HepG2 (cell line): ENCODE data around the gene SUN5. TPM values are rescaled to one million over a fixed set of nuclear protein-coding genes. Genes with fewer than 3 reads are reported as not detected.

Experiments used
- ADNP ChIP-seq: sonication (generic); formaldehyde crosslinking; IDR thresholded peaks from 2 replicates; pipeline ENCODE4 v1.4.0; 2020; ENCODE audit warnings: missing genetic modification reagents
- ARNT ChIP-seq: fragments of 450-650 bp; IDR thresholded peaks from 2 replicates; pipeline ENCODE4 v1.6.1; 2017
- CBX2 ChIP-seq, 2 experiments: fragments of 200-600 bp in 1 of 2; sonication (generic); formaldehyde crosslinking in 1 of 2; IDR thresholded peaks; 2 replicates each; pipeline versions ENCODE4 v1.7.0 to v1.8.1; 2018 to 2022; ENCODE audit warnings: low read depth in 2 of 2, low read length in 1 of 2, mild to moderate bottlenecking in 1 of 2, missing genetic modification reagents in 1 of 2
- CHD4 ChIP-seq: fragments of 200-600 bp; sonication (generic); IDR thresholded peaks from 2 replicates; pipeline ENCODE4 v1.7.0; 2017; ENCODE audit warnings: mild to moderate bottlenecking, low read length, borderline replicate concordance
- EED ChIP-seq: sonication (generic); formaldehyde crosslinking; IDR thresholded peaks from 2 replicates; pipeline ENCODE4 v1.5.0; 2020; ENCODE audit warnings: mild to moderate bottlenecking, missing genetic modification reagents
- GABPA ChIP-seq, 2 experiments: IDR thresholded peaks; 2 replicates each; pipeline ENCODE4 v1.6.1; 2011 to 2016; ENCODE audit warnings: low read depth in 2 of 2, low read length in 1 of 2, missing biosample characterization in 1 of 2, missing genetic modification characterization in 1 of 2
- HNF4G ChIP-seq, 2 experiments: sonication (generic) in 1 of 2; formaldehyde crosslinking in 1 of 2; IDR thresholded peaks; 2 replicates each; pipeline versions ENCODE4 v1.4.0 to v1.6.1; 2011 to 2020; ENCODE audit warnings: borderline replicate concordance in 2 of 2, low read depth in 2 of 2, mild to moderate bottlenecking in 2 of 2, low read length in 1 of 2, missing genetic modification reagents in 1 of 2, moderate library complexity in 1 of 2
- HNRNPUL1 ChIP-seq: fragments of 200-400 bp; formaldehyde crosslinking; IDR thresholded peaks from 2 replicates; pipeline ENCODE4 v1.6.1; 2017; ENCODE audit warnings: low read depth, mild to moderate bottlenecking, low read length, moderate library complexity
- MAF1 ChIP-seq: sonication (generic); formaldehyde crosslinking; IDR thresholded peaks from 2 replicates; pipeline ENCODE4 v1.5.0; 2020; ENCODE audit warnings: missing genetic modification reagents, borderline replicate concordance
- NCOA1 ChIP-seq: sonication (generic); formaldehyde crosslinking; IDR thresholded peaks from 2 replicates; pipeline ENCODE4 v1.9.0; 2021; ENCODE audit warnings: missing genetic modification reagents
- RELA ChIP-seq: sonication (generic); formaldehyde crosslinking; IDR thresholded peaks from 2 replicates; pipeline ENCODE4 v1.4.0; 2020; ENCODE audit warnings: missing genetic modification reagents
- SP2 ChIP-seq: sonication (generic); formaldehyde crosslinking; IDR thresholded peaks from 2 replicates; pipeline ENCODE4 v1.5.1; 2020; ENCODE audit warnings: mild to moderate bottlenecking, missing genetic modification reagents
- SUZ12 ChIP-seq: fragments of 150-350 bp; IDR thresholded peaks from 2 replicates; pipeline ENCODE4 v1.6.1; 2014; ENCODE audit warnings: low read depth, low read length
- U2AF1 ChIP-seq: fragments of 200-400 bp; formaldehyde crosslinking; optimal IDR thresholded peaks from 2 replicates; pipeline ENCODE3; 2017; ENCODE audit warnings: mild to moderate bottlenecking, low read depth, low read length
- ZNF3 ChIP-seq: IDR thresholded peaks from 2 replicates; pipeline ENCODE4 v1.7.0; 2017; ENCODE audit warnings: inconsistent platforms
- ZNF317 ChIP-seq: sonication (generic); formaldehyde crosslinking; IDR thresholded peaks from 2 replicates; pipeline ENCODE4 v1.5.0; 2020; ENCODE audit warnings: mild to moderate bottlenecking, missing genetic modification reagents
- ZNF343 ChIP-seq: sonication (generic); formaldehyde crosslinking; IDR thresholded peaks from 2 replicates; pipeline ENCODE4 v1.4.0; 2020; ENCODE audit warnings: mild to moderate bottlenecking, missing genetic modification reagents
- ZNF574 ChIP-seq: sonication (generic); formaldehyde crosslinking; IDR thresholded peaks from 2 replicates; pipeline ENCODE4 v1.4.0; 2020; ENCODE audit warnings: missing genetic modification reagents
- ZNF766 ChIP-seq: sonication (generic); formaldehyde crosslinking; IDR thresholded peaks from 2 replicates; pipeline ENCODE4 v1.5.0; 2020; ENCODE audit warnings: missing genetic modification reagents, borderline replicate concordance
- polyA plus RNA-seq, 8 experiments: library from polyadenylated mRNA; depleted of rRNA in 3 of 8; stranded (reverse) in 7 of 8; unstranded in 1 of 8; fragments of >200 nt; fragmentation: Illumina TruSeq in 4 of 8; extraction: Trizol in 4 of 8; gene quantifications; 2 replicates each; pipeline versions ENCODE4 v1.2.1 to v1.2.3, GENCODE V29; 2011 to 2016; ENCODE audit warnings: low read depth in 4 of 8, missing spikeins in 1 of 8, mixed read lengths in 1 of 8; ENCODE audit not compliant: insufficient read depth in 1 of 8
- total RNA-seq, 5 experiments: library from RNA; depleted of rRNA; stranded (reverse); fragments of >200 nt; fragmentation: Illumina TruSeq; extraction: Trizol; gene quantifications; 2 replicates each; pipeline ENCODE4 v1.2.3, GENCODE V29; 2016; ENCODE audit warnings: low read depth in 1 of 5
- TF ChIP-seq, protein P1 (sequence below): sonication (generic); formaldehyde crosslinking; IDR thresholded peaks from 2 replicates; pipeline ENCODE4 v1.5.1; 2020; ENCODE audit warnings: mild to moderate bottlenecking, missing genetic modification reagents, moderate library complexity
- TF ChIP-seq, protein P2 (sequence below): IDR thresholded peaks from 2 replicates; pipeline ENCODE4 v1.6.1; 2016; ENCODE audit warnings: mild to moderate bottlenecking

SUN5 gene
- total and polyA plus RNA-seq, 2 of the 13 experiments (the other 11 are each of a cell fraction or from before 2014, with no cell fraction given), result not detected

DNA sequence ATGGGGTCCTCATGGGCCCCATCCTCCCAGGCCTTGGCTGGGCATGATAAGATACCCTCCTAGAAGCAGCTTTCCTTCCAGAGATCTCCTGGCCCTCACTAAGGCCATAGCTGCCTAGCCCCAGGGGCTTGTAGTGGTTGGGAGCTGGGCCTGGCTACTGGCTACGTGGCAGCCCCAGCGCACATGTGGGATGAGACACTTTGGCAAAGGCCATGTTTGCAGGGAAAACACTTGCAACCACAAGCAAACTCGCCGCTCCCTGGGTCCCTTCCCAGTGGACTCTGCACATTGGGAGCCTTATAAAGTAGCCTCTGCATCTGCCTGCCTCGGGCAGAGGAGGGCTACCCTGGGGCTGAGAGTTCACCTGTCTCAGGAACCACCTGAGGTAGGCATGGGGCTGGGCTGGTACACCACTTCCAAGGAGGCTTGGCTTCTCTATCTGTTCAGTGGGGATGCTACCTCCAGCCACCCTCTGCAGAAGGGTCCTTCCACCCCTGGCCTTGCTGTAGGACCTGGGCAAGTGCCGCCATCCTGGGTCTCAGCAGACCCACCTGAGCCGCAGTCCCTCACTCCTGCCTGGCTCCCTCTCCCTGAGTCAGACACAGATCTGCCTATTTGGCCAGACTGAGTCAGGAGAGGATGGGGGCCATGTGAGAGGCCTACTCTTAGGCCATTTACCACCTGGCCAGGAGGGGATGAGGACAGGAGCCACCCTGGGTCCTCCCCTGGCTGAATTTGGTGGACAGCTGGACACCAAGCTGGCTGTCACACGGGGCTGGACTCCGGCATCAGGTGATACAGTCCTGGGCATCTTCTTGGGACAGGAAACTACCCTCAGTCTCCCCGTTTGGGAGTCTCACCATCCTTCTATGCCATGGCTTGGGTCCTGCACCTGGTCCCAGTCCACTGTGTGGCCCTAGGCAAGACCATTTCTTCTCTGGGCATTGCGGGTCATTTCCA is 3.4 kb upstream of the SUN5 start, which contains the start of gene BPIFB2 (continued):
- TF ChIP-seq ZNF343 (CRISPR knock-in tag) (0 out of 2 replicates have a peak, but pooled peaks have one; percentile 63), ZNF317 (peak; percentile 46), ZNF574 (CRISPR knock-in tag) (peak; percentile 91), ARNT (no peak), CHD4 (no peak), HNF4G (IDR thresholded peaks at IDR 0.05; ENCODE audit: borderline replicate concordance, low read depth, low read length) (peak; percentile 87), HNF4G (CRISPR knock-in tag; IDR thresholded peaks at IDR 0.05; ENCODE audit: borderline replicate concordance, low read depth) (peak; percentile 94), ADNP (CRISPR knock-in tag) (no peak), ZNF766 (CRISPR knock-in tag) (peak; percentile 66; the same call in 1 of the 2 replicates), SP2 (peak; percentile 48; the same call in 1 of the 2 replicates), GABPA (IDR thresholded peaks at IDR 0.05; ENCODE audit: low read depth, low read length) (no peak), GABPA (CRISPR knock-in tag; IDR thresholded peaks at IDR 0.05; ENCODE audit: low read depth) (no peak), RELA (no peak), HNRNPUL1 (no peak), CBX2 (IDR thresholded peaks at IDR 0.05; ENCODE audit: low read depth, low read length) (no peak), CBX2 (CRISPR knock-in tag; IDR thresholded peaks at IDR 0.05; ENCODE audit: low read depth) (no peak), U2AF1 (no peak), NCOA1 (CRISPR knock-in tag) (no peak), MAF1 (CRISPR knock-in tag) (0 out of 2 replicates have a peak, but pooled peaks have one; percentile 64), SUZ12 (no peak), ZNF3 (CRISPR knock-in tag) (no peak), EED (no peak; the same call in 1 of the 2 replicates)
- TF ChIP-seq, protein P1, sequence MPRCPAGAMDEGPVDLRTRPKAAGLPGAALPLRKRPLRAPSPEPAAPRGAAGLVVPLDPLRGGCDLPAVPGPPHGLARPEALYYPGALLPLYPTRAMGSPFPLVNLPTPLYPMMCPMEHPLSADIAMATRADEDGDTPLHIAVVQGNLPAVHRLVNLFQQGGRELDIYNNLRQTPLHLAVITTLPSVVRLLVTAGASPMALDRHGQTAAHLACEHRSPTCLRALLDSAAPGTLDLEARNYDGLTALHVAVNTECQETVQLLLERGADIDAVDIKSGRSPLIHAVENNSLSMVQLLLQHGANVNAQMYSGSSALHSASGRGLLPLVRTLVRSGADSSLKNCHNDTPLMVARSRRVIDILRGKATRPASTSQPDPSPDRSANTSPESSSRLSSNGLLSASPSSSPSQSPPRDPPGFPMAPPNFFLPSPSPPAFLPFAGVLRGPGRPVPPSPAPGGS (CRISPR knock-in tag), result peak; percentile 83
- TF ChIP-seq, protein P2, sequence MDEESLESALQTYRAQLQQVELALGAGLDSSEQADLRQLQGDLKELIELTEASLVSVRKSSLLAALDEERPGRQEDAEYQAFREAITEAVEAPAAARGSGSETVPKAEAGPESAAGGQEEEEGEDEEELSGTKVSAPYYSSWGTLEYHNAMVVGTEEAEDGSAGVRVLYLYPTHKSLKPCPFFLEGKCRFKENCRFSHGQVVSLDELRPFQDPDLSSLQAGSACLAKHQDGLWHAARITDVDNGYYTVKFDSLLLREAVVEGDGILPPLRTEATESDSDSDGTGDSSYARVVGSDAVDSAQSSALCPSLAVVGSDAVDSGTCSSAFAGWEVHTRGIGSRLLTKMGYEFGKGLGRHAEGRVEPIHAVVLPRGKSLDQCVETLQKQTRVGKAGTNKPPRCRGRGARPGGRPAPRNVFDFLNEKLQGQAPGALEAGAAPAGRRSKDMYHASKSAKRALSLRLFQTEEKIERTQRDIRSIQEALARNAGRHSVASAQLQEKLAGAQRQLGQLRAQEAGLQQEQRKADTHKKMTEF (CRISPR knock-in tag), result peak; percentile 95
